Measurements from ENCODE around the gene INPP5D. TPM values are rescaled to one million over a fixed set of nuclear protein-coding genes. Genes with fewer than 3 reads are reported as not detected.

Gene INPP5D
- total and polyA plus RNA-seq, 2 of the 8 experiments (the other 6 are each of a cell fraction or from before 2014, with no cell fraction given): 4.5 to 7.1 TPM

DNA sequence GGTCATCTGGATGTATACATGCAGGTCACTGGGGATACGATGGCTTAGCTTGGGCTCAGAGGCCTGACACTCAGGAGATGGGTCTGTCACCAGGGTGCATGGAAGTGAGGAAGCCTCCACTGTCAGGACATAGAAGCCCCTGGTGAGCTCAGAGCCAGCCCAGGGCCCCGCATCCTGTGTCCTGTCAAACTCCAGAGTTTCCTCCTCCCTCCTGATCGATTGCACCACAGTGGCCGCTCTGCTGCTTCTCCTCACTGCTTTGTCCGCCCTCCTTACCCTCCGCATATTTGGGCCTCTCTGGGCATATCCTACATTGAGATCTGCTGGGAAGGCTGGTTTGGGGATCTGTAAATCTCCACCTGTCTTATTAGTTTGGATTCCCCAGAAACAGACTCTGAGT, 153.8 kb downstream of the INPP5D start:
- H3K4ac ChIP-seq (replicated peaks; ENCODE audit: insufficient read length, low read depth, low read length): no peak overlapping the region
- H3K4me2 ChIP-seq (ENCODE audit: insufficient read depth in 1 of 2, low read depth in 2 of 2, low read length in 2 of 2): no peak overlapping the region
- H2BK5ac ChIP-seq (ENCODE audit: low read depth, low read length): no peak overlapping the region
- no peaks in the 10 kb centered on the region for H3K36me3 ChIP-seq (ENCODE audit: control insufficient read depth in 2 of 4, insufficient read depth in 4 of 4, low read length in 3 of 4)
- no peak overlapping the region for H2AK5ac ChIP-seq (ENCODE audit: low read depth, low read length)
- DNase-seq (ENCODE audit: low read depth in 1 of 2, low spot score in 2 of 2): no peak
- no peaks in the 10 kb centered on the region for H3K27me3 ChIP-seq (replicated peaks in 1 of 4; ENCODE audit: control insufficient read depth in 3 of 4, extremely low read depth in 1 of 4, insufficient read depth in 3 of 4, low read length in 3 of 4)
- ChIA-PET CTCF (ENCODE audit: partially characterized antibody) (no interaction called here), POLR2A (ENCODE audit: partially characterized antibody) (no interaction called here)
- no peaks in the 10 kb centered on the region for H3K79me2 ChIP-seq (ENCODE audit: control insufficient read depth in 1 of 2, insufficient read depth in 2 of 2, low read length in 2 of 2)
- H2BK15ac ChIP-seq (ENCODE audit: low read length): no peak overlapping the region
- H3K18ac ChIP-seq (ENCODE audit: extremely low read depth, low read length): no peak overlapping the region
- H3K56ac ChIP-seq (replicated peaks; ENCODE audit: insufficient read length, low read depth, low read length): no peak overlapping the region
- no peak overlapping the region for H3K27ac ChIP-seq (ENCODE audit: low read depth, low read length)
- no peaks in the 10 kb centered on the region for H3K9me3 ChIP-seq (ENCODE audit: insufficient read depth in 2 of 2, low read depth in 1 of 2, low read length in 1 of 2)
- no peak overlapping the region for H3K9ac ChIP-seq (replicated peaks in 1 of 4; ENCODE audit: extremely low read depth in 1 of 4, low read depth in 3 of 4, low read length in 3 of 4)
- H4K8ac ChIP-seq (ENCODE audit: extremely low read depth, insufficient read depth, low read length): no peak overlapping the region
- no peak overlapping the region for H2AFZ ChIP-seq (ENCODE audit: low read length)
- H4K20me1 ChIP-seq (replicated peaks in 1 of 2; ENCODE audit: control insufficient read depth in 1 of 2, insufficient read depth in 2 of 2, low read length in 2 of 2): no peaks in the 10 kb centered on the region
- H3K4me3 ChIP-seq (ENCODE audit: extremely low read depth in 1 of 4, insufficient read depth in 2 of 4, low read depth in 3 of 4, low read length in 4 of 4): no peak overlapping the region
- 91% methylated on average over 6 of the region's 6 CpGs; no CpG with 5 or more reads in 1 of the 2 experiments for WGBS, 2 experiments (ENCODE audit: extremely low coverage in 1 of 2, insufficient coverage in 1 of 2, insufficient read length in 1 of 2, insufficient replicate concordance in 2 of 2, low coverage in 1 of 2, low lambda C conversion rate in 2 of 2, missing lambda C conversion rate in 1 of 2)
- H3K23ac ChIP-seq (ENCODE audit: insufficient read length): no peak overlapping the region
- H3K23me2 ChIP-seq (ENCODE audit: low read depth, low read length): no peaks in the 10 kb centered on the region
- no peak overlapping the region for H2BK20ac ChIP-seq (ENCODE audit: low read length)
- H2BK12ac ChIP-seq (ENCODE audit: low read depth, low read length): no peak overlapping the region
- H2BK120ac ChIP-seq (replicated peaks; ENCODE audit: low read depth, low read length): no peak overlapping the region
- H3K4me1 ChIP-seq (replicated peaks in 1 of 4; ENCODE audit: control insufficient read depth in 3 of 4, insufficient read depth in 4 of 4, low read length in 3 of 4): peaks cover 7 to 11% (median 9%) of the 10 kb centered on the region in 4 experiments
- no peak overlapping the region for H4K91ac ChIP-seq (replicated peaks; ENCODE audit: insufficient read length, low read length)
- no peaks in the 10 kb centered on the region for H3K79me1 ChIP-seq (ENCODE audit: low read depth, low read length)
- no peak overlapping the region for H4K5ac ChIP-seq (ENCODE audit: insufficient read length, low read depth, low read length)
- no peak for FAIRE-seq
- no peak overlapping the region for H3K14ac ChIP-seq (ENCODE audit: insufficient read length)
- no peak for TF ChIP-seq RAD21 (IDR thresholded peaks at IDR 0.05 in 1 of 2, conservative IDR thresholded peaks at IDR 0.05 in 1 of 2; ENCODE audit: low read depth in 2 of 2, low read length in 2 of 2)
- TF ChIP-seq ATF2 (IDR thresholded peaks at IDR 0.05; ENCODE audit: low read length): no peak
- no peak for TF ChIP-seq EP300 (IDR thresholded peaks at IDR 0.05; ENCODE audit: borderline replicate concordance in 1 of 2, low read depth in 2 of 2, low read length in 2 of 2)
- no peak for TF ChIP-seq CBX5 (IDR thresholded peaks at IDR 0.05; ENCODE audit: low read depth, low read length)
- TF ChIP-seq TEAD4 (IDR thresholded peaks at IDR 0.05; ENCODE audit: low read depth, low read length): no peak
- TF ChIP-seq ATF3 (IDR thresholded peaks at IDR 0.05; ENCODE audit: insufficient read depth, low read depth, low read length): no peak
- TF ChIP-seq MAFK (IDR thresholded peaks at IDR 0.05; ENCODE audit: low read depth, low read length): no peak
- no peak for TF ChIP-seq TBP (IDR thresholded peaks at IDR 0.05; ENCODE audit: low read depth, low read length)

Measured in H1 (cell line).